ENCODE data around the gene DHDDS.
"Not testable (repeated sequence)": the region's sequence is repeated elsewhere in the genome, so short reads cannot be mapped to it uniquely, and the experiment has no call there.

DHDDS gene

GRCh38 chr1:26477446-26478152 lies 45.5 kb downstream of the DHDDS start:
- DNase-seq, result no peak

DNA sequence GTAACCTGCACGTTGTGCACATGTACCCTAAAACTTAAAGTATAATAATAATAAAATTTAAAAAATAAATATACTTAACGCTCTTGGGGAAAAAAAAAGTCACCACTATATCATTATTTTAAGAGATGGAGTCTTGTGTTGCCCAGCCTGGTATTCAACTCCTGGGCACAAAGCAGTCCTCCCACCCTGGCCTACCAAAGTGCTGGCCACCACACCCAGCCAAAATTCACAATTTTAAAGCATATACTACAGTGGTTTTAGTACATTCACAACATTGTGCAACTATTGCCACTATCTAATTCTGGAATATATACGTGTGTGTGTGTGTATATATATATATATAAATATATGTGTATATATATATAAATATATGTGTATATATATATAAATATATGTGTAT lies 46.0 kb downstream of the DHDDS start:
- DNase-seq, result no peak

DNA sequence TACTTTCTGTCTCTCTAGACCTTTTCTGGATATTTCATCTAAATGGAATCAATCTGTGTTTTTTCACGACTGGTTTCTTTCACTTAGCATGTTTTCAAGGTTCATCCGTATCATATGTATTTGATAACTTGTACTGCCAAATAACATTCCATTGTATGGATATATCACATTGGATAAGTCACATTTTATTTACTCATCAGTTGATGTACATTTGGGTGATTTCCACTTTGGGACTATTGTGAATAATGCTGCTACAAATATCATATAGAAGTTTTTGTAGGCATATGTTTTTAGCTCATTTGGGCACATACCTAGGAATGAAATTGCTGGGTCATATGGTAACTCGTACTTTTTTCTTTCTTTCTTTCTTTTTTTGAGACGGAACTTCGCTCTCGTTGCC lies 46.9 kb downstream of the DHDDS start:
- DNase-seq, result no peak

DNA sequence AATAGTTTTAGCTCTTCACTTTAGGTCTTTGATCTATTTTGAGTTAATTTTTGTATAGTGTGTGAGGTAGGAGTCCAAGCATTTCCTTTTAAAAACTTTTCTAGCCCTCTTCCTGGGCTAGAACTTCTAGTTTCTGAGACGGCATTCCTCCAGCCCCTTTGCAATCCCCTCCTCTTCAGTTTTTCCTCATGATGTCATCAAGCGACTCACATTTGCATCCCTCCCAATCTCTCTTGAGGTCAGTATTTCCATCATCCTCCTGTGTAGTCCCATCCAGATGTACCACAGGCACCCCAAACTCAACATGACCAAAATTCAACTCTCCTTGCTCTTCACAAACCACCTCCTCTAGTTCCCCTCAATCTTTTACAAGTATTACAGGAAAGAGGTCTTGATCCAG lies 50.8 kb downstream of the DHDDS start:
- DNase-seq, result no peak

DNA sequence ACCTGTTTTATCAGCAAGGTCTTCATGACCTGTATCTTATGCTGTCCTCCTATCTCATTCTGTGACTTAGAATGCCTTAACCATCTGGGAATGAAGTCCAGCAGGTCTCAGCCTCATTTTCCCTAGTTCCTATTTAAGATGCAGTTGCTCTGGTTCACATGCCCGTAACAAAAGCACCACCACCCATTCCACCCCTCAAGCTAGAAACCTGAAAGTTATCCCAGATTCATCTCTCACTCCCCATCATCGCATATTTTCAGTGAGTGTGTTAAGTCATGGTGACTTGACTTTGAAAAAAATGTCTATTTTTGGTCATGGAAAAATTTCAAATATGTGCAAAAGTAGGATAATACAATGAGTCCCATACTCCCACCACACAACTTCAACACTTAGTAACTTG lies 51.9 kb downstream of the DHDDS start:
- DNase-seq, result no peak

GRCh38 chr1:26490155-26490554 lies 58.0 kb downstream of the DHDDS start:
- no peak for DNase-seq

- DNase-seq, result no peak
These were observed 61.1 kb downstream of the DHDDS start for GRCh38 chr1:26493267-26493666.

DNA sequence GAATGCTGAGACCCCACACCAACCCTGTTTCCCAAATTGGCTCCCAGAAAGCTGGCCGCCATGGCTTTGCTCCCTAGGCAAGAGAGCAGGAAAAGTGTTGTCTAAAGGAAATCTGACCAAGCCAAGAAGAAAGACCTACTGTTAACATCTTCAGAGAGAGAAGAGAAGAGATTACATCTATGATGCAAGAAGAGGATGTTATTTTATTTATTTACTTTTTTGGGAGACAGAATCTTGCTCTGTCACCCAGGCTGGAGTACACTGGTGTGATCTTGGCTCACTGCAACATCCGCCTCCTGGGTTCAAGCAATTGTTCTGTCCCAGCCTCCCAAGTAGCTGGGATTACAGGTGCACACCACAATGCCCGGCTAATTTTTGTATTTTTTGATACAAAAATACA lies 61.8 kb downstream of the DHDDS start:
- DNase-seq, result no peak

DNA sequence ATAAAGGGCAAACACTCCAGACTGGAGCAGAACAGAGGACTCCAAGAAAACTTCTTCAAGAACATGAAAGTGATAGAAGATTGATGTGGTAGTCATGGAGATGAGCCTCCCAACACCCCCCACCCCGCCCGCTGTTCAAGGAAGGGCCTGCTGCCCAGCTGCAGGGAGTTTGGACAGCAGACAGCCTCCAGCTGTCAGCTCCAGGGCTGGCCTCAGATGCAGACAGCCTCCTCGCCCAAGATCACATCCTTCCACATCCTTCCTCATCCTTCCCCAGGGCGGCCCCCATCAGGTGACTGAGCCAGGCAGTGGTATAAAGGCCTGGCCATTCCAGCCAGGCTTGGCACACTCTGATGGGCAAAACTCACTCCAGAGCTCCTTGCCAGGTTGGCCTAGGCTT lies 64.7 kb downstream of the DHDDS start:
- DNase-seq, result no peak

DNA sequence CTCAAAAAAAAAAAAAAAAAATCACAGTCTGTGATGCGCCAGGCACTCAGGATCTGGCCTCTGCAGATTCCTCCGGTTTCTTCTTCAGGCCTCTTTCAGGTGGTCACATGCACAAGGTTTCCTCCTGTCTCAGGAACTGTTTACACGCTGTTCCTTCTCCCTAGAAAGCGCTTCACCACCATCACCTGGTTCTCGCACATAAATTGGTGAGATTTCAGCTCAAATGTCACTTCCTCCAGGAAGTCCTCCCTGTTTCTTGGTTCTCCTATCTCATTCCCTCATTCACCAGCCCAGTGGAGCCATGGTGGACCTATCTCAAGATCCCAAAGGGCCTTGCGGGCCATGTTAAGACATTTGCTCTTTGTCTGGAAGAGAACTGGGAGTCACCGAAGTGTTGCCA lies 66.8 kb downstream of the DHDDS start:
- no peak for DNase-seq

- DNase-seq, result peak; percentile 97
These were observed 68.5 kb downstream of the DHDDS start for GRCh38 chr1:26500488-26501175.

DNA sequence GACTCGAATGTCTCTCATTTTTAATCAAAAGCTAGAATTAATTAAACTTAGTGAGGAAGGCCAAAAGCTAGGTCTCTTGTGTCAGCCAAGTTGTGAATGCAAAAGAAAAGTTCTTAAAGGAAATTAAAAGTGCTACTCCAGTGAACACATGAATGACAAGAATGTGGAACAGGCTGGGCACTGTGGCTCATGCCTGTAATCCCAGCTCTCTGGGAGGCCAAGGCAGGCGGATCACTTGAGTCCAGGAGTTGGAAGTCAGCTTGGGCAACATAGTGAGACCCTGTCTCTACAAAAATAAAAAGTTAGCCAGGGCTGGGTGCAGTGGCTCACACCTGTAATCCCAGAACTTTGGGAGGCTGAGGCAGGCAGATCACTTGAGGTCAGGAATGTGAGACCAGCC lies 78.6 kb downstream of the DHDDS start:
- not testable (repeated sequence) for DNase-seq

GRCh38 chr1:26515836-26516235 lies 83.7 kb downstream of the DHDDS start:
- not testable (repeated sequence) for DNase-seq

- DNase-seq, result no peak
These were observed 85.1 kb downstream of the DHDDS start for GRCh38 chr1:26516987-26517765.

DNA sequence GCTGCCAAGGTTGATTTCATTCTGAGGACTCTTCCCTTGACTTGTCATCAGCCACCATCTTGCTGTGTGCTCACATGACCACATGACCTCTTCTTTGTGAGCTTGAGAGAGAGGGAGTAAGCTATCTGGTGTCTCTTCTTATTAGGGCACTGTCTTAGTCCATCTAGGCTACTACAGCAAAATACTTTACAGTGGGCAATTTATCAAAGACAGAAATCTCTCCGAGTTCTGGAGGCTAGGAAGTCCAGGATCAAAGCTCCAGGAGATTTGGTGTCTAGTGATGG lies 85.6 kb downstream of the DHDDS start:
- DNase-seq, result no peak

DNA sequence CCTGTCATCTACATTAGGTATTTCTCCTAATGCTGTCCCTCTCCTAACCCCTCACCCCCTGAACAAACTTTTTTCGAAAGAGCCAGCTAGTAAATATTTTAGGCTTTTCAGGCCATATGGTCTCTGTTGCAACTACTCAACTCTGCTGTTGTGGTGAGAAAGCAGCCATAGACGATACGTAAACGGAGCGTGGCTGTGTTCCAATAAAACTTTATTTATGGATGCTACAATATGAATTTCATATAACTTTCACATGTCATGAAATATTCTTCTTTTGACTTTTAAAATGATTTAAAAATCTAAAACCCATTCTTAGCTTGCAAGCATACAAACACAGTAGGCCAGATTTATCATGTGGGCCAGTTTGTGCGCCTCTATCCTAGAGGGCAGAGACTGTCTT lies 86.2 kb downstream of the DHDDS start:
- no peak for DNase-seq

DNA sequence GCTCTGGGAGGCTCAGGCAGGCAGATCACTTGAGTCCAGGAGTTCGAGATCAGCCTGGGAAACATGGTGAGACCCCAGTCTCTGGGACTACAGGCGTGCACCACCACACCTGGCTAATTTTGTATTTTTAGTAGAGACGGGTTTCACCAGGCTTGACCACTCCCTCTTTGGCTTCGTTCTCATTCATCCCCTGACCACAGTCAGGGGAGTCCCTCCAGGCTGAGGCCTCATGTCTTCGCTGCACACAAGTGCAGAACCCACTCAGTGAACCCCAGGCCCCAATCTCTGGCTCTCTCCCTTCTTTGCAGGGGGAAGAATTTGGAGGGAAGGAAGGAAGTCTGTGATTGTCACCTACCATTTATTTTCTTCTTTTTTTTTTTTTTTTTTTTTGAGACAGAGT lies 88.2 kb downstream of the DHDDS start:
- DNase-seq, result no peak
